Peyer's patch (tissue), 4 donors: ENCODE data around the gene MLYCD. TPM values are rescaled to one million over a fixed set of nuclear protein-coding genes. Genes with fewer than 3 reads are reported as not detected.
"Not testable (repeated sequence)": the region's sequence is repeated elsewhere in the genome, so short reads cannot be mapped to it uniquely, and the experiment has no call there.

Experiments used
- DNase-seq, 3 donors: peaks; one replicate each; pipeline ENCODE4 v3.0.0-alpha.2; 2017 to 2019
- H3K27ac ChIP-seq, 4 donors: fragments of 200-600 bp; sonication (generic); one replicate each; pipeline ENCODE4 v1.5.1; 2016 to 2019
- H3K27me3 ChIP-seq, 2 donors: fragments of 200-600 bp; sonication (generic); one replicate each; pipeline ENCODE4 v1.5.1; 2019
- H3K36me3 ChIP-seq, 3 donors: fragments of 200-600 bp; sonication (generic); one replicate each; pipeline ENCODE4 v1.5.1; 2016 to 2019
- H3K4me1 ChIP-seq, 4 donors: fragments of 200-600 bp; sonication (generic); one replicate each; pipeline ENCODE4 v1.5.1; 2016 to 2019
- H3K4me3 ChIP-seq, 4 donors: fragments of 200-600 bp; sonication (generic); 1 replicate in 3 of 4; 2 replicates in 1 of 4; pipeline ENCODE4 v1.5.1; 2016 to 2019; ENCODE audit warnings: mild to moderate bottlenecking in 1 of 4
- H3K9me3 ChIP-seq, 4 donors: fragments of 200-600 bp; sonication (generic); one replicate each; pipeline ENCODE4 v1.5.1; 2016 to 2019; ENCODE audit warnings: mild to moderate bottlenecking in 1 of 4
- CTCF ChIP-seq, 6 experiments: fragments of 450-650 bp in 4 of 6; fragments of 200-600 bp in 2 of 6; sonication (generic) in 1 of 6; IDR thresholded peaks; one replicate each; pipeline ENCODE4 v1.5.1; 2017 to 2019; ENCODE audit warnings: antibody characterized with exemption in 6 of 6, mild to moderate bottlenecking in 3 of 6, moderate library complexity in 1 of 6
- POLR2A ChIP-seq, 2 donors: fragments of 450-650 bp; IDR thresholded peaks; one replicate each; pipeline ENCODE4 v1.5.1; 2017; ENCODE audit warnings: antibody characterized with exemption in 2 of 2, mild to moderate bottlenecking in 2 of 2, moderate library complexity in 2 of 2
- total RNA-seq, 4 donors: library from RNA; depleted of rRNA; stranded (reverse); fragments of >200 nt; gene quantifications; one replicate each; pipeline ENCODE4 v1.1.0, GENCODE V29; 2016

The MLYCD gene
- total RNA-seq, 4 donors from 2014 or later: 13.5 to 31.4 (median 31.0) TPM

- H3K4me3 ChIP-seq: no peak overlapping the region
- H3K36me3 ChIP-seq: no peaks in the 10 kb centered on the region
- DNase-seq: no peak
- no peaks in the 10 kb centered on the region for H3K9me3 ChIP-seq
- no peak for TF ChIP-seq POLR2A (IDR thresholded peaks at IDR 0.05)
- no peak for TF ChIP-seq CTCF (IDR thresholded peaks at IDR 0.05)
- H3K27me3 ChIP-seq: no peaks in the 10 kb centered on the region
- no peak overlapping the region for H3K27ac ChIP-seq
- peaks cover 0 to 11% (median 0%) of the 10 kb centered on the region in 4 donors for H3K4me1 ChIP-seq
These were observed 48.1 kb downstream of the MLYCD start for GRCh38 chr16:83946781-83947566.

GRCh38 chr16:83947642-83948234 is 48.8 kb downstream of the MLYCD start:
- no peak for TF ChIP-seq POLR2A (IDR thresholded peaks at IDR 0.05)
- no peak for TF ChIP-seq CTCF (IDR thresholded peaks at IDR 0.05)
- H3K9me3 ChIP-seq: no peaks in the 10 kb centered on the region
- peaks cover 0 to 17% (median 1%) of the 10 kb centered on the region in 4 donors for H3K4me1 ChIP-seq
- no peak for DNase-seq
- H3K27me3 ChIP-seq: no peaks in the 10 kb centered on the region
- H3K4me3 ChIP-seq: no peak overlapping the region
- H3K27ac ChIP-seq: no peak overlapping the region
- no peaks in the 10 kb centered on the region for H3K36me3 ChIP-seq

- peak in 2 of 3 donors; percentile 63 for DNase-seq
- peaks cover 0 to 25% (median 6%) of the 10 kb centered on the region in 4 donors for H3K4me1 ChIP-seq
- TF ChIP-seq POLR2A (IDR thresholded peaks at IDR 0.05) (no peak), CTCF (IDR thresholded peaks at IDR 0.05) (no peak)
- peak overlapping the region in 2 of 4 donors; percentile 47 to 52 for H3K27ac ChIP-seq
- H3K4me3 ChIP-seq: no peak overlapping the region
- H3K36me3 ChIP-seq: no peaks in the 10 kb centered on the region
- H3K9me3 ChIP-seq: no peaks in the 10 kb centered on the region
- H3K27me3 ChIP-seq: no peaks in the 10 kb centered on the region
These were observed 50.2 kb downstream of the MLYCD start for GRCh38 chr16:83948914-83949723.

GRCh38 chr16:83949724-83950001 is 50.7 kb downstream of the MLYCD start:
- no peak overlapping the region for H3K4me3 ChIP-seq
- no peaks in the 10 kb centered on the region for H3K9me3 ChIP-seq
- no peaks in the 10 kb centered on the region for H3K27me3 ChIP-seq
- H3K27ac ChIP-seq: no peak overlapping the region
- no peaks in the 10 kb centered on the region for H3K36me3 ChIP-seq
- DNase-seq: no peak
- TF ChIP-seq POLR2A (IDR thresholded peaks at IDR 0.05): no peak
- TF ChIP-seq CTCF (IDR thresholded peaks at IDR 0.05): no peak
- peaks cover 2 to 29% (median 6%) of the 10 kb centered on the region in 4 donors for H3K4me1 ChIP-seq

- not testable (repeated sequence) for H3K36me3 ChIP-seq, H3K27me3 ChIP-seq, DNase-seq, H3K27ac ChIP-seq, H3K9me3 ChIP-seq, H3K4me3 ChIP-seq
- peaks cover 4 to 41% (median 6%) of the 10 kb centered on the region in 4 donors for H3K4me1 ChIP-seq
These were observed 52.0 kb downstream of the MLYCD start for GRCh38 chr16:83950862-83951399.
